GM23338 (cell line): Measurements from ENCODE around the gene TNFRSF21. TPM values are rescaled to one million over a fixed set of nuclear protein-coding genes. Genes with fewer than 3 reads are reported as not detected.

Source experiments
- ATAC-seq: fragments of 200-7000 bp; cut with Tn5 transposase; 3 replicates; pipeline ENCODE4 v1.9.1; 2020
- DNase-seq: peaks from one replicate; pipeline ENCODE4 v3.0.0-alpha.2; 2015; ENCODE audit warnings: low spot score
- H2AFZ ChIP-seq: fragments of 200-600 bp; sonication (generic); 2 replicates; pipeline ENCODE4 v1.8.0; 2016; ENCODE audit warnings: antibody characterized with exemption, mild to moderate bottlenecking, moderate library complexity
- H3F3A ChIP-seq: fragments of 200-600 bp; sonication (generic); replicated peaks from 2 replicates; pipeline ENCODE4 v1.8.0; 2017; ENCODE audit warnings: antibody characterized with exemption, mixed run types, low read depth
- H3K27ac ChIP-seq: fragments of 200-600 bp; sonication (generic); 2 replicates; pipeline ENCODE4 v1.6.1; 2016; ENCODE audit warnings: low read depth
- H3K27me3 ChIP-seq: fragments of 200-600 bp; sonication (generic); 2 replicates; pipeline ENCODE4 v1.8.0; 2016; ENCODE audit warnings: mild to moderate bottlenecking, mixed run types, moderate library complexity; ENCODE audit not compliant: insufficient read depth
- H3K36me3 ChIP-seq: fragments of 200-600 bp; sonication (generic); 2 replicates; pipeline ENCODE4 v1.8.0; 2016; ENCODE audit warnings: mild to moderate bottlenecking; ENCODE audit not compliant: insufficient read depth
- H3K4me1 ChIP-seq: fragments of 200-600 bp; sonication (generic); 2 replicates; pipeline ENCODE4 v1.8.0; 2016; ENCODE audit warnings: mild to moderate bottlenecking, moderate library complexity; ENCODE audit not compliant: insufficient read depth
- H3K4me2 ChIP-seq: fragments of 200-600 bp; sonication (generic); 2 replicates; pipeline ENCODE4 v1.7.1; 2017; ENCODE audit warnings: mixed run types
- H3K4me3 ChIP-seq: fragments of 200-600 bp; sonication (generic); 2 replicates; pipeline ENCODE4 v1.6.1; 2016; ENCODE audit warnings: mixed run types
- H3K79me2 ChIP-seq: fragments of 200-600 bp; sonication (generic); replicated peaks from 2 replicates; pipeline ENCODE4 v1.8.0; 2017; ENCODE audit warnings: mild to moderate bottlenecking; ENCODE audit not compliant: insufficient read depth
- H3K9me2 ChIP-seq: fragments of 200-600 bp; sonication (generic); 2 replicates; pipeline ENCODE4 v1.8.0; 2017; ENCODE audit not compliant: insufficient read depth
- H4K20me1 ChIP-seq: fragments of 200-600 bp; sonication (generic); replicated peaks from 2 replicates; pipeline ENCODE4 v1.8.0; 2017; ENCODE audit warnings: mild to moderate bottlenecking; ENCODE audit not compliant: insufficient read depth
- H3K27ac Mint-ChIP-seq: 2 replicates; pipeline ENCODE4 v1.8.0; 2020; ENCODE audit warnings: inconsistent platforms, mild to moderate bottlenecking, moderate library complexity, mixed read lengths
- H3K27me3 Mint-ChIP-seq: 3 replicates; pipeline ENCODE4 v1.8.0; 2022; ENCODE audit warnings: low read depth, mild to moderate bottlenecking, moderate library complexity, mixed read lengths, inconsistent platforms; ENCODE audit not compliant: insufficient read depth, poor library complexity
- H3K36me3 Mint-ChIP-seq: 3 replicates; pipeline ENCODE4 v1.8.0; 2021; ENCODE audit warnings: low read depth, mild to moderate bottlenecking, inconsistent platforms, moderate library complexity, mixed read lengths
- H3K4me1 Mint-ChIP-seq: 3 replicates; pipeline ENCODE4 v1.8.0; 2020; ENCODE audit warnings: mild to moderate bottlenecking, inconsistent platforms, mixed read lengths
- H3K4me3 Mint-ChIP-seq: 3 replicates; pipeline ENCODE4 v1.8.0; 2021; ENCODE audit warnings: moderate library complexity, mild to moderate bottlenecking, inconsistent platforms, mixed read lengths
- H3K9me3 Mint-ChIP-seq: 3 replicates; pipeline ENCODE4 v1.8.0; 2020; ENCODE audit warnings: moderate library complexity, mild to moderate bottlenecking, inconsistent platforms, mixed read lengths
- EZH2phosphoT487 ChIP-seq: fragments of 200-600 bp; sonication (generic); IDR thresholded peaks from one replicate; pipeline ENCODE4 v1.8.1; 2018; ENCODE audit warnings: antibody characterized with exemption; ENCODE audit not compliant: unreplicated experiment
- JUNB ChIP-seq: IDR thresholded peaks from one replicate; pipeline ENCODE4 v1.6.1; 2016; ENCODE audit warnings: antibody characterized with exemption; ENCODE audit not compliant: unreplicated experiment
- NANOG ChIP-seq: IDR thresholded peaks from 2 replicates; pipeline ENCODE4 v1.6.1; 2016; ENCODE audit warnings: antibody characterized with exemption, borderline replicate concordance
- POLR2AphosphoS5 ChIP-seq: IDR thresholded peaks from 2 replicates; pipeline ENCODE4 v1.6.1; 2016; ENCODE audit warnings: antibody characterized with exemption, low read depth
- STAT1 ChIP-seq: IDR thresholded peaks from one replicate; pipeline ENCODE4 v1.6.1; 2016; ENCODE audit warnings: antibody characterized with exemption; ENCODE audit not compliant: unreplicated experiment
- polyA plus RNA-seq: library from polyadenylated mRNA; unstranded; fragments of >200 nt; fragmentation: Nextera tagmentation; extraction: Ambion mirVana; gene quantifications from 2 replicates; pipeline ENCODE4 v1.2.1, GENCODE V29; 2016
- total RNA-seq: library from RNA; depleted of rRNA; stranded (reverse); fragments of >200 nt; shearing (Covaris generic); gene quantifications from 2 replicates; pipeline ENCODE4 v1.2.3, GENCODE V29; 2014
- TF ChIP-seq, protein P1 (sequence below): IDR thresholded peaks from 2 replicates; pipeline ENCODE4 v1.6.1; 2016; ENCODE audit warnings: antibody characterized with exemption
- TF ChIP-seq, protein P2 (sequence below), 2 experiments: fragments of 200-600 bp in 1 of 2; sonication (generic) in 1 of 2; conservative IDR thresholded peaks; 2 replicates each; pipeline versions ENCODE4 v1.5.1 to v1.6.1; 2016 to 2017; ENCODE audit warnings: antibody characterized with exemption in 2 of 2, low read depth in 2 of 2, mild to moderate bottlenecking in 2 of 2, moderate library complexity in 1 of 2
- TF ChIP-seq, protein P3 (sequence below): fragments of 250-450 bp; sonication (Bioruptor Pico); IDR thresholded peaks from 2 replicates; pipeline ENCODE4 v1.5.0; 2020; ENCODE audit warnings: mild to moderate bottlenecking, moderate library complexity
- TF ChIP-seq, protein P4 (sequence below): IDR thresholded peaks from one replicate; pipeline ENCODE4 v1.6.1; 2018; ENCODE audit warnings: antibody characterized with exemption; ENCODE audit not compliant: unreplicated experiment

The TNFRSF21 gene
- total and polyA plus RNA-seq, 2 experiments from 2014 or later, result 22.1 to 48.1 TPM

DNA sequence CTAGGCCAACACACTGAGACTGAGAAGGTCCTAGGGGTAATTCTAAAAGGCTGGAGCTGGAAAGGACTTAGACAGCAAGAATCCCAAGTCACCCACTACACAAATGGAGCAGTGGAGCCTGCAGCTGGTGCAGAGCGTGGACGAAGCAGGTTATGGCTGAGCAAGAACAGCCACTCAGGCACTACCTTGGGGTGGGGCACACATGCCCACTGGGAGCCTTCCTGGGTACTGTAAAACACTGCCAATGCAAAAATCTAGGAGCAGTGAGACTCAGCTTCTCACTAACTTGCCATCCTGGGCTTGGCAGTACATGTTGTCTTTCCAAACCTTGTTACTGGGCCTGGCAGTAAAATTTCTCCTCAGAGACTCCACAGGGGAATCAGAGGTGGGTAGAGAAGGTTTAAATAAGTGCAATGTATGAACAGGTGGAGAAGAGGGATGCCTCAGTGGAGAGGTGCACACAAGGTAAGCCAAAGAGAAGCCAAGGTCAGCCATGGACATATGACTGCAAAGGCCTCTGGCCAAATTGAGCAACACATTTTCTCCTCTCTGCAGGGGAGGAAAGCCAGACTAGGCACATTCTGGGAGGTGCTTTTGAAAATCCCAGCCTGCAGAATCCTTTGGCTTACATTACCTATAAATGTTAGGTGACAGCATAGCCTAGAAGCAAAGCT is 105.6 kb downstream of the TNFRSF21 start (continued):
- TF ChIP-seq, protein P1, sequence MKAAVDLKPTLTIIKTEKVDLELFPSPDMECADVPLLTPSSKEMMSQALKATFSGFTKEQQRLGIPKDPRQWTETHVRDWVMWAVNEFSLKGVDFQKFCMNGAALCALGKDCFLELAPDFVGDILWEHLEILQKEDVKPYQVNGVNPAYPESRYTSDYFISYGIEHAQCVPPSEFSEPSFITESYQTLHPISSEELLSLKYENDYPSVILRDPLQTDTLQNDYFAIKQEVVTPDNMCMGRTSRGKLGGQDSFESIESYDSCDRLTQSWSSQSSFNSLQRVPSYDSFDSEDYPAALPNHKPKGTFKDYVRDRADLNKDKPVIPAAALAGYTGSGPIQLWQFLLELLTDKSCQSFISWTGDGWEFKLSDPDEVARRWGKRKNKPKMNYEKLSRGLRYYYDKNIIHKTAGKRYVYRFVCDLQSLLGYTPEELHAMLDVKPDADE, result no peak
- TF ChIP-seq, protein P2, sequence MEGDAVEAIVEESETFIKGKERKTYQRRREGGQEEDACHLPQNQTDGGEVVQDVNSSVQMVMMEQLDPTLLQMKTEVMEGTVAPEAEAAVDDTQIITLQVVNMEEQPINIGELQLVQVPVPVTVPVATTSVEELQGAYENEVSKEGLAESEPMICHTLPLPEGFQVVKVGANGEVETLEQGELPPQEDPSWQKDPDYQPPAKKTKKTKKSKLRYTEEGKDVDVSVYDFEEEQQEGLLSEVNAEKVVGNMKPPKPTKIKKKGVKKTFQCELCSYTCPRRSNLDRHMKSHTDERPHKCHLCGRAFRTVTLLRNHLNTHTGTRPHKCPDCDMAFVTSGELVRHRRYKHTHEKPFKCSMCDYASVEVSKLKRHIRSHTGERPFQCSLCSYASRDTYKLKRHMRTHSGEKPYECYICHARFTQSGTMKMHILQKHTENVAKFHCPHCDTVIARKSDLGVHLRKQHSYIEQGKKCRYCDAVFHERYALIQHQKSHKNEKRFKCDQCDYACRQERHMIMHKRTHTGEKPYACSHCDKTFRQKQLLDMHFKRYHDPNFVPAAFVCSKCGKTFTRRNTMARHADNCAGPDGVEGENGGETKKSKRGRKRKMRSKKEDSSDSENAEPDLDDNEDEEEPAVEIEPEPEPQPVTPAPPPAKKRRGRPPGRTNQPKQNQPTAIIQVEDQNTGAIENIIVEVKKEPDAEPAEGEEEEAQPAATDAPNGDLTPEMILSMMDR (conservative IDR thresholded peaks at IDR 0.05; ENCODE audit: low read depth in 2 of 2), result no peak

DNA sequence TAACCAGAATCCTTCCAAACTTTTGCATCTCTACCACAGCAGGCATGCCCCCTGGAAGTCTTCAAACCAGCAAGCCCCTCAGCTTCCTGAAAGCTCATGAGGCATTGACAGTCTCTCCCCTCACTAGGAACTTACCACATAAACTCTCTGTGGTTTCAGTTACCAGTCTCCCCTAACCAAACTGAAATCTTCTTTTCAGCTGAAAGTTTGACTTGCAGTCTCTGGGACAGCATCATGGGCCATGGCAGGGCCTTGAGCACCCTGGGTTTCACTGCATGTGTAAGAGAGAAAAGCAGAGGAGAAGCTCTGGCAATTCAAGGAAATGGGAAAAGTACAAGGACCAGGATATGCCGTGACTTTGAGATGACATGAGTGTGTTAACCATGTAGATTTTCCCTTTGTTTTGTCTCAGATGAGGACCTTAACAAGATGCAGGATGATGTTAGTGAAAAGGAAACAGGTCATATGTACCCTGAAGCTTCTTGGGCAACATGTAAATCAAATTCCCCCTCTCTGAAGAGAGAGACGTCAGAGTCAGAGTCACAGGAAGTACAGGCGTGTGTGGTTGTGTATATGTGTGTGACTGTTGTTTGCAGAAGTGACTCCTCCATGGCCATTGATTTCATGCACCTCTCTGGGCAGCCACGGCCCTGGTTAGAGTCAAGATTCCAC is 106.3 kb downstream of the TNFRSF21 start:
- Mint-ChIP-seq H3K4me1 (no peaks in the 10 kb centered on the region), H3K36me3 (no peaks in the 10 kb centered on the region), H3K9me3 (no peaks in the 10 kb centered on the region), H3K27ac (no peak overlapping the region), H3K27me3 (no peaks in the 10 kb centered on the region), H3K4me3 (no peak overlapping the region)
- Histone ChIP-seq H4K20me1 (no peaks in the 10 kb centered on the region), H3K4me2 (no peak overlapping the region), H3F3A (no peaks in the 10 kb centered on the region), H3K27me3 (no peaks in the 10 kb centered on the region), H3K79me2 (no peaks in the 10 kb centered on the region), H3K27ac (no peak overlapping the region), H3K9me2 (peaks cover 9% of the 10 kb centered on the region; the same call in 1 of the 2 replicates), H3K36me3 (no peaks in the 10 kb centered on the region), H3K4me3 (no peak overlapping the region), H2AFZ (no peak overlapping the region), H3K4me1 (no peaks in the 10 kb centered on the region)
- no peak for ATAC-seq
- DNase-seq, result no peak
- TF ChIP-seq, protein P3, sequence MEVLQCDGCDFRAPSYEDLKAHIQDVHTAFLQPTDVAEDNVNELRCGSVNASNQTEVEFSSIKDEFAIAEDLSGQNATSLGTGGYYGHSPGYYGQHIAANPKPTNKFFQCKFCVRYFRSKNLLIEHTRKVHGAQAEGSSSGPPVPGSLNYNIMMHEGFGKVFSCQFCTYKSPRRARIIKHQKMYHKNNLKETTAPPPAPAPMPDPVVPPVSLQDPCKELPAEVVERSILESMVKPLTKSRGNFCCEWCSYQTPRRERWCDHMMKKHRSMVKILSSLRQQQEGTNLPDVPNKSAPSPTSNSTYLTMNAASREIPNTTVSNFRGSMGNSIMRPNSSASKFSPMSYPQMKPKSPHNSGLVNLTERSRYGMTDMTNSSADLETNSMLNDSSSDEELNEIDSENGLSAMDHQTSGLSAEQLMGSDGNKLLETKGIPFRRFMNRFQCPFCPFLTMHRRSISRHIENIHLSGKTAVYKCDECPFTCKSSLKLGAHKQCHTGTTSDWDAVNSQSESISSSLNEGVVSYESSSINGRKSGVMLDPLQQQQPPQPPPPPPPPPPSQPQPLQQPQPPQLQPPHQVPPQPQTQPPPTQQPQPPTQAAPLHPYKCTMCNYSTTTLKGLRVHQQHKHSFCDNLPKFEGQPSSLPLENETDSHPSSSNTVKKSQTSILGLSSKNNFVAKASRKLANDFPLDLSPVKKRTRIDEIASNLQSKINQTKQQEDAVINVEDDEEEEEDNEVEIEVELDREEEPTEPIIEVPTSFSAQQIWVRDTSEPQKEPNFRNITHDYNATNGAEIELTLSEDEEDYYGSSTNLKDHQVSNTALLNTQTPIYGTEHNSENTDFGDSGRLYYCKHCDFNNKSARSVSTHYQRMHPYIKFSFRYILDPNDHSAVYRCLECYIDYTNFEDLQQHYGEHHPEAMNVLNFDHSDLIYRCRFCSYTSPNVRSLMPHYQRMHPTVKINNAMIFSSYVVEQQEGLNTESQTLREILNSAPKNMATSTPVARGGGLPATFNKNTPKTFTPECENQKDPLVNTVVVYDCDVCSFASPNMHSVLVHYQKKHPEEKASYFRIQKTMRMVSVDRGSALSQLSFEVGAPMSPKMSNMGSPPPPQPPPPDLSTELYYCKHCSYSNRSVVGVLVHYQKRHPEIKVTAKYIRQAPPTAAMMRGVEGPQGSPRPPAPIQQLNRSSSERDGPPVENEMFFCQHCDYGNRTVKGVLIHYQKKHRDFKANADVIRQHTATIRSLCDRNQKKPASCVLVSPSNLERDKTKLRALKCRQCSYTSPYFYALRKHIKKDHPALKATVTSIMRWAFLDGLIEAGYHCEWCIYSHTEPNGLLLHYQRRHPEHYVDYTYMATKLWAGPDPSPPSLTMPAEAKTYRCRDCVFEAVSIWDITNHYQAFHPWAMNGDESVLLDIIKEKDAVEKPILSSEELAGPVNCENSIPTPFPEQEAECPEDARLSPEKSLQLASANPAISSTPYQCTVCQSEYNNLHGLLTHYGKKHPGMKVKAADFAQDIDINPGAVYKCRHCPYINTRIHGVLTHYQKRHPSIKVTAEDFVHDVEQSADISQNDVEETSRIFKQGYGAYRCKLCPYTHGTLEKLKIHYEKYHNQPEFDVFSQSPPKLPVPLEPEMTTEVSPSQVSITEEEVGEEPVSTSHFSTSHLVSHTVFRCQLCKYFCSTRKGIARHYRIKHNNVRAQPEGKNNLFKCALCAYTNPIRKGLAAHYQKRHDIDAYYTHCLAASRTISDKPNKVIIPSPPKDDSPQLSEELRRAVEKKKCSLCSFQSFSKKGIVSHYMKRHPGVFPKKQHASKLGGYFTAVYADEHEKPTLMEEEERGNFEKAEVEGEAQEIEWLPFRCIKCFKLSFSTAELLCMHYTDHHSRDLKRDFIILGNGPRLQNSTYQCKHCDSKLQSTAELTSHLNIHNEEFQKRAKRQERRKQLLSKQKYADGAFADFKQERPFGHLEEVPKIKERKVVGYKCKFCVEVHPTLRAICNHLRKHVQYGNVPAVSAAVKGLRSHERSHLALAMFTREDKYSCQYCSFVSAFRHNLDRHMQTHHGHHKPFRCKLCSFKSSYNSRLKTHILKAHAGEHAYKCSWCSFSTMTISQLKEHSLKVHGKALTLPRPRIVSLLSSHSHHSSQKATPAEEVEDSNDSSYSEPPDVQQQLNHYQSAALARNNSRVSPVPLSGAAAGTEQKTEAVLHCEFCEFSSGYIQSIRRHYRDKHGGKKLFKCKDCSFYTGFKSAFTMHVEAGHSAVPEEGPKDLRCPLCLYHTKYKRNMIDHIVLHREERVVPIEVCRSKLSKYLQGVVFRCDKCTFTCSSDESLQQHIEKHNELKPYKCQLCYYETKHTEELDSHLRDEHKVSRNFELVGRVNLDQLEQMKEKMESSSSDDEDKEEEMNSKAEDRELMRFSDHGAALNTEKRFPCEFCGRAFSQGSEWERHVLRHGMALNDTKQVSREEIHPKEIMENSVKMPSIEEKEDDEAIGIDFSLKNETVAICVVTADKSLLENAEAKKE (CRISPR knock-in tag), result no peak
- TF ChIP-seq JUNB (no peak), STAT1 (no peak), NANOG (no peak), POLR2AphosphoS5 (no peak), EZH2phosphoT487 (no peak)
- TF ChIP-seq, protein P4, sequence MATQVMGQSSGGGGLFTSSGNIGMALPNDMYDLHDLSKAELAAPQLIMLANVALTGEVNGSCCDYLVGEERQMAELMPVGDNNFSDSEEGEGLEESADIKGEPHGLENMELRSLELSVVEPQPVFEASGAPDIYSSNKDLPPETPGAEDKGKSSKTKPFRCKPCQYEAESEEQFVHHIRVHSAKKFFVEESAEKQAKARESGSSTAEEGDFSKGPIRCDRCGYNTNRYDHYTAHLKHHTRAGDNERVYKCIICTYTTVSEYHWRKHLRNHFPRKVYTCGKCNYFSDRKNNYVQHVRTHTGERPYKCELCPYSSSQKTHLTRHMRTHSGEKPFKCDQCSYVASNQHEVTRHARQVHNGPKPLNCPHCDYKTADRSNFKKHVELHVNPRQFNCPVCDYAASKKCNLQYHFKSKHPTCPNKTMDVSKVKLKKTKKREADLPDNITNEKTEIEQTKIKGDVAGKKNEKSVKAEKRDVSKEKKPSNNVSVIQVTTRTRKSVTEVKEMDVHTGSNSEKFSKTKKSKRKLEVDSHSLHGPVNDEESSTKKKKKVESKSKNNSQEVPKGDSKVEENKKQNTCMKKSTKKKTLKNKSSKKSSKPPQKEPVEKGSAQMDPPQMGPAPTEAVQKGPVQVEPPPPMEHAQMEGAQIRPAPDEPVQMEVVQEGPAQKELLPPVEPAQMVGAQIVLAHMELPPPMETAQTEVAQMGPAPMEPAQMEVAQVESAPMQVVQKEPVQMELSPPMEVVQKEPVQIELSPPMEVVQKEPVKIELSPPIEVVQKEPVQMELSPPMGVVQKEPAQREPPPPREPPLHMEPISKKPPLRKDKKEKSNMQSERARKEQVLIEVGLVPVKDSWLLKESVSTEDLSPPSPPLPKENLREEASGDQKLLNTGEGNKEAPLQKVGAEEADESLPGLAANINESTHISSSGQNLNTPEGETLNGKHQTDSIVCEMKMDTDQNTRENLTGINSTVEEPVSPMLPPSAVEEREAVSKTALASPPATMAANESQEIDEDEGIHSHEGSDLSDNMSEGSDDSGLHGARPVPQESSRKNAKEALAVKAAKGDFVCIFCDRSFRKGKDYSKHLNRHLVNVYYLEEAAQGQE, result no peak
- TF ChIP-seq, protein P1, result no peak
